NK-92 (cell line): ENCODE measurements around the gene MIPEP.
"Not testable (repeated sequence)": the region's sequence is repeated elsewhere in the genome, so short reads cannot be mapped to it uniquely, and the experiment has no call there.

Experiments used
- DNase-seq: peaks from one replicate; lab custom pipeline; 2025; ENCODE audit not compliant: unreplicated experiment; lab: John Stamatoyannopoulos, UW

MIPEP gene

GRCh38 chr13:23751195-23751594, 138.0 kb downstream of the MIPEP start:
- no peak for DNase-seq

GRCh38 chr13:23750383-23751121, 138.6 kb downstream of the MIPEP start:
- DNase-seq = no peak

GRCh38 chr13:23749288-23749873, 139.8 kb downstream of the MIPEP start:
- DNase-seq = no peak

- DNase-seq = no peak
These were observed 140.8 kb downstream of the MIPEP start for GRCh38 chr13:23748109-23748990.

DNA sequence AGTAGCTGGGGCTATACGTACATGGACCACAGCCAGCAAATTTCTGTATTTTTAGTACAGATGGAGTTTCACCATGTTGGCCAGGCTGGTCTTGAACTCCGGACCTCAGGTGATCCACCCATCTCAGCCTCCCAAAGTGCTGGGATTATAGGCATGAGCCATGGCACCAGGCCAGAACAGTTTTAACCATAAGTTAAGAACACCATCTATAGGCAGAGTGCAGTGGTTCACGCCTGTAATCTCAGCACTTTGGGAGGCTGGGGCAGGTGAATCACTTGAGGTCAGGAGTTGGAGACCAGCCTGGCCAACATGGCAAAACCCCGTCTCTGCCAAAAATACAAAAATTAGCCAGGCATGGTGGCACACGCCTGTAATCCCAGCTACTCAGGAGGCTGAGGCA, 143.1 kb downstream of the MIPEP start:
- not testable (repeated sequence) for DNase-seq

DNA sequence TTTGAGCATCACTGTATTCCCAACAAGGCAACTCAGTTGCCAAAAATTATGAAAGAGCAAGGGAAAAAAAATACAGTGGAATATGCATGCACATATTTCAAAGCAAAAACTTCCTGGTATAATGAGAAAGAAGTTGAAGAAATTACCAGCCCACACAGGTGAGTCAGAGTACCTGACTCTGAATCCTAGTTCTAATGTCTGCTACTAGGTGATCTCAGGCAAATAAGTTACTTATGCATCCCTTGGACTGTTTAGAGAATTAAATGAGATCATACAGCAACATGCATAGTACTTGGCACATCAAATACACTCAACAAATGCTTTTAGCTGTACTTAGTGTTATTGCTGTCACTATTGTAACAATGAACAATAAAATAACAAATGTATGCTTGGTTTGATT, 144.9 kb downstream of the MIPEP start:
- no peak for DNase-seq

GRCh38 chr13:23743278-23744076, 145.7 kb downstream of the MIPEP start:
- no peak for DNase-seq

- DNase-seq = no peak
These were observed 147.2 kb downstream of the MIPEP start for GRCh38 chr13:23741879-23742510.

DNA sequence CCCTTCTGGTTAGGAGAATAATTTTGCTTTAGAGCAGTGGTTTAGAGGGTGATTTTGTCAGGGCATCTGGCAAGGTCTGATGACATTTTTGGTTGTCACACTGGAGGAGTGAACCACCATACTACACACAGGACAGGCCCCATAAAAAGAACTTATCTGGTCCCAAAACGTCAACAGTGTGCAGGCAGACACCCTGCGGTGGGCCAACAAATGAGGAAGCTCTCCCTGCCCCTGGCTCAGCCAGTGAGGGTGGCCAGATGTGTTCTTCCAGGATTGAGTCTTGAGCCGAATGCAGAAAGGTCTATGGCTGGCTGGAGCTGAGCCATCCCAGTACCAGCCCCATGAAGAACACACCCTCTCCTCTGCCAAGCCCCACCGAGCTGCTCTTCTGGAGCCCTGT, 149.2 kb downstream of the MIPEP start:
- no peak for DNase-seq

- DNase-seq = no peak
These were observed 149.6 kb downstream of the MIPEP start for GRCh38 chr13:23739596-23739995.

DNA sequence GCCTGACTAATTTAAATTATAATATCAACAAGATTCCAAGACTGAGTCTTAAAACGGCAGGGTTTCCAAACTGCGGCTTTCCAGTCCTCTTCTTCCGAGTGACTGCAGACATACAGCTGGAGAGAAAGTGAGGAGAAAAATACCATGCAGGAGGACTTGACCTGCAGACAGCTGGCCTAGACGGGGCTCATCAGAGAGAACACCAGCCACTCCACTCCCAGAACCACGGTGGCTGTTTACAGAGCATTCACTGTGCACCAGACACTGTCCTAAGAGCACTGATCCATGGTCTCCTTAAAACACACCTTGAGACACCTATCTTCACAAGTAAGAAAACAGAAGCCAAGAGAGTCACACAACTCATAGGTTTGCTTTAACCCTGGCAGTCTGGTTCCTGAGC, 152.7 kb downstream of the MIPEP start:
- no peak for DNase-seq

GRCh38 chr13:23735329-23735728, 153.9 kb downstream of the MIPEP start:
- DNase-seq = no peak

DNA sequence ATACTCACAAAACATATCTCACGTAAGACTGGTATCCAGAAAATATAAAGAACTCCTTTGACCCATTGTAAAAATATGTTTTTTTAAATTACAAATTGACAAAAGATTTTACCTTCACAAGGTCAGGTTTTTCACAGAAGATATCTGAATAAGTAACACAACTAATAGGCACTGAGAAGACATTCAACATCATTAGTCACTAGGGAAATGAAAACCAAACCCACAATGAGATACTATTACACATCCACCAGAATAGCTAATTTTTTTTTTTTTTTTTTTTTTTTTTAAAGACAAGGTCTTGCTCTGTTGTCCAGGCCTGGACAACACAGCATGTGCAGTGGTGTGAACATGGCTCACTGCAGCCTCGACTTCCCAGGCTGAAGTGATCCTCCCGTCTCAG, 157.5 kb downstream of the MIPEP start:
- DNase-seq = no peak

- DNase-seq = no peak
These were observed 158.9 kb downstream of the MIPEP start for GRCh38 chr13:23730251-23730650.

GRCh38 chr13:23729531-23729930, 159.7 kb downstream of the MIPEP start:
- no peak for DNase-seq

- DNase-seq = no peak
These were observed 160.4 kb downstream of the MIPEP start for GRCh38 chr13:23728807-23729206.

GRCh38 chr13:23725922-23726321, 163.3 kb downstream of the MIPEP start:
- DNase-seq = no peak

DNA sequence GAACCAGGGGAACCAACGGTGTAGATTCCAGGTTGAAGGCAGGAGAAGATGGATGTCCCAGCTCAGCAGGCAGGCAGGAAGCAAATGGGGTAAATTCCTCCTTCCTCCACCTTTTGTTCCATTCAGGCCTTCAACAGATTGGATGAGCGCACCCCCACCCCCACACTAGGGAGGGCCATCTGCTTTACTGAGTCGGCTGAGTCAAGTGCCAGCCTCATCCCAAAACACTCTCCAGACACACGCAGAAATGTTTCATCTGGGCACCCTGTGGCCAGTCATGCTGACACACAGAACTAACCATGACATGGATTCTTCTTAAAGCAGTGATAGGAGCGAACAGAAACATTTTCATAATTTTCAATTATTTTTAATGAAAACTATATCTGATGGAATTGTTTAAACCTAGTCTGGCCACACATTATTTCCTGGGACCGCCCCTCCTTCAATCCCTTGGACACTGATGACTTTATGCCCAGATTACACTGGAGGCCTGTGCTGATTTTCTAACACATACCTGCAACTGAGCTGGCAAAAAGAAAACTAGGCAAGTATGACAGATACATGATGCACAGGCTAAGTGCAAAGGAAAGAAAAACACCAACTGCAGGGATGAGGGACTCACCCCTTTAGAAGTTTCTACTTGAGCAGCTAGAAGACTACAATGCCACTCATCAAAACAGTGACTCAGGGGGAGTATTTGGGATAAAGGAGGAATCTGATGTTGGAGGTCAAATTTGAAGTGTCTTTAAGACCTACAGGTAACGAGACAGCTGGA, 164.8 kb downstream of the MIPEP start:
- DNase-seq = no peak

DNA sequence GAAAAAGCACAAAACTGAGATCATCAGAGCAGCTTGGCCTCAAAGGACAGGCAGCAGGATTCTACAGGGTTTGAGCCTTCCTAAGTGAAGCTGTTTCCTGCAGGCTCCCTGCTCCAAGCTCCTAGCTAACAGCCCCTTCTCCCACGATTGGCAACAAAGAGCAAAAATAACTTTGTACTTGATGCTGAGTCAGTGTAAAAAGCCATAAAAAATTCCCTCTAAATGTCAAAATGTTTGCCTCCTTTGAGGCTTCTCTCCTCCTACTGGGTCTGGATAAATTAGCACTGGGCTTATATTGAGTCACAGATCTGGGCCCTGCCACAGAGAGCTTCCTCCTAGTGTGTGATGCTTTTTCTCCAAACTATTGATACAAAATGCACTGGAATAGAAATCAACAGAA, 165.7 kb downstream of the MIPEP start:
- no peak for DNase-seq
